Activated naive CD4-positive, alpha-beta T cell treated with Interleukin-2 at 50 U/mL for 16 hours (primary cell): Measurements from ENCODE around the gene MAP1LC3B2.

Source experiments
- DNase-seq: peaks from one replicate; pipeline ENCODE4 v3.0.0-alpha.2; 2020

The MAP1LC3B2 gene

DNA sequence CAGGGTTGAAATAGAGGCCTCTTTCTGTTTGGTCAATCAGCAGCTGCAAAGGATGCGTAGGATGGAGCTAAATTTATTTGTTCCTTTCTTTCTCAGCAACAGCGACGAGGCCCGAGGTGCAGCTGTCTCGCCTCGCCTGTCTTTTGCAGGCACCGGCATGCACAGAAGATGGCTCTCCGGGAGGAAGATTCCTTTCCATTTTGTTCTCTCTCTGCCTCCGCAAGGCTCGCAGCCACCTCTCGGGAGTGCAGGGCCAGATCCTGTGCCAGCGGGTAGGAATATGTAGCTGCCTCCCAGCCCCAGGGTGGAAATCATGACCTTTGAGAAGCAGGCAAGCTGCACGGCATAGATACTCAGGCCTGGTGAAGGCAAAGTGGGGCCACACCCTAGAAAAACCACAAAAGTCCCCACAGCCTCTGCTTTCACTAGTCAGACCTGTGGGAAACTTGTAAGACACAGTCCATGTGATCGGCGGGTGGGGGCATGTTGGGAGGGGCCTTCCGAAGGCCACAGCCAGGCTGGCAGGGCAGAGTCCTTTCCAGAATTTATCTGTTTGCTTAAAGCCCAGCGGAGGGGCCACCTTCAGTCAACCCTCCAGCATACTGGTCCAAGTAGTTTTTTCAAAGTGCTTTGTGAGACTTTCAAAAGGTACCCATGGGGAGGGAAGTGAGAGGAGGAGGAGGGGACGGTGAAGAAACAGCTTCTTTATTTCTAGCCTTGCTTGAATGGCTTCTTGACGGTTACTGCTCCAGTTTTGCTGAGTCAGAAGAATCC lies at the start of gene MAP1LC3B2:
TSS of gene MAP1LC3B2 (plus strand) at position 220 of the 774 bp plus-strand sequence. CDS start 16,562 bp downstream, outside the sequence.
- peak; percentile 70 for DNase-seq

DNA sequence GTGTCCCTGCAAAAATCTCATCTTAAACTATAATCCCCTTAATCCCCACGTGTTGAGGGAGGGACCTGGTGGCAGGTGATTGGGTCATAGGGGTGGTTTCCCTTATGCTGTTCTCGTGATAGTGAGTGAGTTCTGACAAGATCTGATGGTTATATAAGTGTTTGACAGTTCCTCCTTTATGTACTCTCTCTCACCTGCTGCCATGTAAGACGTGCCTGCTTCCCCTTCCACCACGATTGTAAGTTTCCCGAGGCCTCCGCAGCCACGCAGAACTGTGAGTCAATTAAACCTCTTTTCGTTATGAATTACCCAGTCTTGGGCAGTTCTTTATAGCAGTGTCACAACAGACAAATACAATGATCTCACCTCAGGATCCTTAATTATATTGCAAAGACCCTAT lies 45.2 kb upstream of the MAP1LC3B2 start:
- DNase-seq: no peak

DNA sequence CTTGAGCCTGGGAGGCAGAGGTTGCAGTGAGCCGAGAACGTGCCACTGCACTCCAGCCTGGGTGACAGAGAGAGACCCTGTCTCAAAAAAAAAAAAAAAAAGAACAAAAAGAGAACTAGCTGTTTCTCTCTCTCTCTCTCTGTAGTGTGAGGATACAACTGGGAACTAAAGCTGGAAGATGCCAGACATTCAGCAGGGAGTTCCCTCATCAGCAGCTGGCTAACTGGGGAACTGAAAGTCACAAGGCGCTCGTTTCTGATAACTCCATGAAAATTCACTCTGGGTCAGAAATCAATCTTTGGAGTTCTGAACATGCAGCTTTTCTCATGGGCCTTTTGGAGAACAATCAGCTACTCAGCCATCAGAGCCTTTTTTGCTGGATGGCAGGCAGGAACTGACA lies 43.5 kb upstream of the MAP1LC3B2 start:
- no peak for DNase-seq

DNA sequence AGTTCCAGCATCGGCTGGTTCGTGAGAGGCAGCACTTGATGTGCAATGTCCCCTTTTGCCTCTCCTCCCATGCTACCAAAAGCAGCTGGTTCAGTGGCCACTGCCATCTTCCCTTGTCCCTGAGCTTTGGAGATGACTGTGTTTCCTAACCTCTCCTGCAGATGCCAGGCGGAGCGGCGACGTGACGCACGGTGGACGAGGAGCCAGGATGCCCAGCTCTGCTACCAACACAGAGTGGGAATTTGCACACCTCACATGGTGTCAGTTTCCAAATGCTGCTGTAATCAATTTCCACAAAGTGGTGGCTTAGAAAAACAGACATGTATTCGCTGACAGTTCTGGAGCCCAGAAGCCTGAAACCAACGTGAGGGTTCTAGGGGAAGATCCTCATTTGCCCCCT lies 42.5 kb upstream of the MAP1LC3B2 start:
- DNase-seq: no peak

DNA sequence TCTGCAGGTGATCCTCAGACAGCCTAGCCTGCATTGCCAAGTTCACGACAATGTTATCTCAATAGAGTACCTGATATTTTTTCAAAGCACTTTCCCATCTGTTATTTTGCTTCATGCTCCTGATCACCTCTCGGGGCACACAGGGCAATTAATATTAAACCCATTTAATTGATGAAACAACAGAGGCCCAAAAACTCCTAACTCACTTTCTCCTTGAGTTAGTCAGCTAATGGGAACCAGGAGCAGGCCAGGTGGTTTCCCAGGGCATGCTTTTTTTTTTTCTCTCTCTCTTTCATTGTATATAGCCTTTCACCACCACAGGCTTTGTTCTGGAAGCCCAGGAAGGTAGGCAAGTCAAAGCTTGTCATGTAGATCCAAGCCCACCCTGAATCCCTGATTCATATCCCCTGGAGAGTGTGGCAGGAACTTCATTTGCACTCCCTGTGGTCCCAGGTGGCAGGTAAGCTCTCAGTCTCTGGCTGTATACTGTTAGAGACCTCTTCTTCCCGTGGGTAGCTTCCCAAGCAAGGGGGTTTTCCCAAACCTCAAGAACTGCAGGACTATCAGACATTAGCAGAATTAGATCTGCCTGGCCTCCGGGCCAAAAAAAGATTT lies 41.6 kb upstream of the MAP1LC3B2 start:
- DNase-seq: no peak

DNA sequence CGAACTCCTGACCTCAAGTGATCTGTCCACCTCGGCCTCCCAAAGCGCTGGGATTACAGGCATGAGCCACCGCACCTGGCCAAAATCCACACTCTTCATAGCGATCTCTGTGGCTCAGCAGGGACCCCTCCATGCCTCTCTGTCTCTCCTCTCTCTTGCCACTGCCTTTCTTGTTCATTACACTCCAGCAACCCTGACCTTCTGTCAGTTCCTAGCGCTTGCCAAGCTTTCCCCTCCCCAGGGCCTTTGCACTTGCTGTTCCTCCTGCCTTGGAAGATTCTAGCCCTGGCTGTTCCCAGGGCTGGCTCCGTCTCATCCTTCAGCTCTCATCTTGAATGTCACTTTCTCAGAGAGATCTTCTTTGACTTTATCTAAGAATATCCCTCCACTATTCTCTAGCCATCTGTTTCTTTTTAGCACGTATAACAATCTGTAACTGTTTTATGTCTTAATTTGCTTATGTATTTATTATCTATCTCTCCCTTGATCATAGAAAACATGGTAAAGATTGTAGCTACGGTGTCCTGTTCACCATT lies 38.9 kb upstream of the MAP1LC3B2 start:
- no peak for DNase-seq

DNA sequence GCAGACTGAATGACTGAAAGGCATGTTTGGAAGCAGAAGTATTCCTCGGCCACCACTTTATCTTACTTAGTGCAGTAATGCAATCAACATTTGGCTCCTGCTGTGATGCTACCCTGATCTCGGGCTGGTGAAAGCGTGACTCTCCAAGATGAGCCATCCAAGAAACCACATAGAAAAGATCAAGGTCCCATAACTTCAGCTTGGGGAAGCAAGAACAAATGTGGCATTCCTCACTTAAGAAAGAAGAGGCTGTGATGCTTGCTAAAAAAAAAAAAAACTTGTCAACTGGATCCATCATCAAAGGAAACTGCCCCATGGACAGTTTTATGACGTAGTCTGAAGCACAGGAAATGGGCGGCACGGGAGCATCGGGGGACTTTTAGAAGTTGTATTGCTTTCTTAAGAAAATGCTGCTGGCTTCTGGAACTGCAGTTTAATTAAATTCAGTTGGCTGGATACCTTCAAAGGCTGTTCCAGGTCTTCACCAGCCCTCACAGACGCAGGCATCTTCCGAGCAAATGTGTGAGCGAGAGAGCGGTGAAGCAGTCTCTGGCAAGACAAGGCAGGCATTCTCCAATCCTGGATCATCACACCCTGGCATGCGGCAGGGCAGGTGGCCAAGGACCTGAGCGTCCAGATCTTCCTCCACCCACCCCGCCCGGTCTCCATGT lies 38.2 kb upstream of the MAP1LC3B2 start:
- DNase-seq: no peak

DNA sequence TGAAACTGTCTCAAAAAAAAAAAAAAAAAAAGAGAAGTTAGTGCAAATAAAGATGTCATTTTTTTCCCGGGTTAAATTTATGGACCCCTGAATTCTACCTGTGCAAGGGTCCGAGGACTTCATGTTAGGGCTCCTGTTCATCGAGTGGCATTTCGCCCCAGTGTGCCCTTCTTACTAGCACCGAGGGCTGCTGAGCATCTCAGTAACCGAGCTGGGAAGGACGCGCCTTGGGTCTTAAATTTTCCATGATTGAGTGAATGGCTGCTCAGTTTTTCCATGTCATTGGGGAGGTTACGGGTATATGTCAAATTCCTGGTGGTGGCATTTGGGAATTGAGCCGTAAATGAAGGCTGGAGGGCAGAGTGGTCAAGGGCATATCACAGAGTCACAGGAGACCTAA lies 34.9 kb upstream of the MAP1LC3B2 start:
- no peak for DNase-seq

DNA sequence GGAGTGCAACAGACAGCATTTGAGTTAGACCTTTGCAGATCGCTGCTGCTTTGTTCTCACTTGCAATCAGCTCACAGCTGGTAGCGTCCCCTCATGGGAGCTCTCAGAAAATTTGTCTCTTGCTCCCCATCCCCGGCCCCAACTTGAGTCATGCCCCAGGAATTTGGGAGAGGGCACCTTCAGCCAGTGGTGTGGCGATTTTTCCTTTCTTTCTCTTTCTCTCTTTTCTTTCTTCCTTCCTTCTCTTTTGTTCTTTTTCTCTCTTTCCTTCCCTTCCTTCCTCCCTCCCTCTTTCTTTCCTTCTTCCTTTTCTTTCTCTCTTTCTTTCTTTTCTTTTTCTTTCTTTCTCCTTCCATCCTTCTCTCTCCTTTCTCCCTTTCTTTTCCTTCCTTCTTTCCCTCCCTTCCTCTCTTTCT lies 34.2 kb upstream of the MAP1LC3B2 start:
- DNase-seq: no peak

DNA sequence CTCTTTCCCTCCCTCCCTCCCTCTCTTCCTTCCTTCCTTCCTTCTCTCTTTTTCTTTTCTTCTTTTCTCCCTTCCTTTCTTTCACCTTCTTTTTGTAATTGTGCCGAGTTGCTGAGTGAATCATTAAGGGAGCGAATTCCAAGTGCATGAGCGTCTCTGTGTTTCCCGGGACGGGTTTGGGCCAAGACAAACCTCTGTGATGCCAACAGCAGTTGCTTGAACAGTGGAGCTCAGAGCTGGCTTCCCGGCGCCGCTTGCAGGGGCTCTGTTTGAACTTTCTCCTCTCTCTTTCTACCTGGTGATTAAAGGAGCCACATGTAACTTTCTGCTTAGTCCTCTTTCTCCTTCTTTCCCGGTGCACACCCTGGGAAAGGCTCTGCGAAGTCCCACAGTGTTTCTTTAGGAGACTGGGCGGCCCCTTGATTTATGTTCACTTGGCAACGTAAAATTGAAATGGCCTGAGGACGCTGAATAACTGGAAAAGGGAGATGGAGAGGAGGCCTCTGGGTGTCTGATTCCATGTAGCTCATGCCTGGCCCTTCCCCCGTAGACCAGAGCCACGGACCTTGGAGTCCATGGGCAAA lies 33.7 kb upstream of the MAP1LC3B2 start:
- no peak for DNase-seq

DNA sequence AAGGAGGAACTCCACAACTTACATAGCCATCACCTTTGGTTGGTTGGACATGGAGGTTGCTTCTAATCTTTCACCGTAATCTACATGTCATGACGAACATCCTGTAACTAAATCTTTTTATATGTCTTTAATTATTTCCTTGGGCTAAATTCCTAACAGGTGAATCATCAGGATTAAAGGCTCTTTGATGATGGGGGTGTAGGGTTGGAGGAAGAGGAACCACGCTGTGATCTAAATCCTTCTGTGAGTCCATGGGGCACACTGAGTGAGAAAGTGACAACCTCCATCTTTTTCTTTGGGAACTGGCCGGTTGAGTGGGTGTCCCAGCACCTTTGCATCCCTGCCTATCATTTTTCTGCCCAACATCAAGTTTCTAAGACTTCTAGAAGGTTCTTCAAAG lies 31.1 kb upstream of the MAP1LC3B2 start:
- no peak for DNase-seq

DNA sequence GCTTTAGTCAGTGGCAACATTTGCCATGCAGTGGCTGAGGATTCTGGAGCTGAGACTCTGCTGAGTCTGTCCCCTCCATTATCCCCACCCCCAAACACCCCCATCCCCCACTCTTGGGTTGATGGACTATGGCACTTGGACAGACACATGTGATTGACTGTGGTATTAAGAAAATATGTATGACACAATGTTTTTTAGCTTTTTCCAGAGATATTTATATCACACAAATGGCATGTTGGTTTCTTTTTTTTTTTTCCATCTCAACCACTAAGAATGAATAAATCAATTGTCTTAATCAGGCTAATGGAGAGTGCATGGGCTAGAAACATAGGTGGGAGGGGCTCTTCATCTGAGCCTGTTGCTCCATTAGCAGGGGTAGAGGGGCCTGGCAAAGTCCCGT lies 30.7 kb upstream of the MAP1LC3B2 start:
- DNase-seq: no peak

DNA sequence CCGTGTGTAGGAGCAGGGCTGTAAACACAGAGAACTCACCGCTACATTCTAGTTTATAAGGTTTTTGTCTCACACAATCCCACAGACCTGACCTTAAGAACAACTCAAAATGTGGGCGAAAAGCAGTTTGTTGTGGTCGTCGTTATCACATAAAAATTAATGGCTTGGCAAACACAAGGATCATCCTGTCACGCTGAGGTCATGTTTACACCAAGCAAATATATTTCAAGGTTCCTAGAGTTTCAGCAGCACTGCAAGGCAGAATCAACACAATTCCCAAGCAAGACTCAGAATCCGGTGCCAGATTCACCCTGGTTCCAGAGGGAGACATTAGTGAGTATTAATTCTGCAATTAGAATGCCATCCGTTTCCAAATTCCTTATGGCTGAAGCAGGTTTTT lies 30.1 kb upstream of the MAP1LC3B2 start:
- no peak for DNase-seq

DNA sequence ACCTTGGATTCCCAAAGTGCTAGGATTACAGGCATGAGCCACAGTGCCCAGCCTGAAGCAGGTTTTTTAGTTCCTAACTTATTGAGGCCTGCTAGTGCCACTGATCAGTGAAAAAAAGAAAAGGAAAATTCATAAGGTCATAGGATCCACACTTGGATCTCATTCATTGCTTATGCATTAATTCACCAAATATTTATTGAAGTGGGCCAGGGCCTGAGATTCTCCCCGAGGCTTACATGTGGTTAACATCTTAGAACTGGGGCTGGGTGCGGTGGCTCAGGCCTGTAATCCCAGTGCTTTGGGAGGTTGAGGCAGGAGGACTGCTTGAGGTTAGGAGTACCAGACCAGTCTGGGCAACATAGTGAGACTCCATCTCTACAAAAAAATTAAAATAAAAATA lies 29.5 kb upstream of the MAP1LC3B2 start:
- no peak for DNase-seq

DNA sequence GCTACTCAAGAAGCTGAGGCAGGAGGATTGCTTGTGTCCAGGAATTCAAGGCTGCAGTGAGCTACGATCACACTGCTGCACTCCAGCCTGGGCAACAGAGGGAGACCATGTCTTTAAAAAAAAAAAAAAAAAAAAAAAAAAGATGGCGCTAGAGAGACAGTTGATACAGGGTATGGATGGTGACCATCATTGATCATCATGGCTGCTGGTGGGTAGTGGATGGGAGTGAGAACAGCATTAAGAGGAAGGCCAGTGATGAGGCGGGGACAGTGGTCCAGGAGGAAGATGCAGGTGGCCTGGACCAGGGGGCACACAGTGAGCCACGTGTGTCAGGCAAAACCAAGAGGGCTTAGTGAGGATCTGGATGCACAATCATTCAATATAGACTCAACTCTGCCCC lies 26.8 kb upstream of the MAP1LC3B2 start:
- no peak for DNase-seq

DNA sequence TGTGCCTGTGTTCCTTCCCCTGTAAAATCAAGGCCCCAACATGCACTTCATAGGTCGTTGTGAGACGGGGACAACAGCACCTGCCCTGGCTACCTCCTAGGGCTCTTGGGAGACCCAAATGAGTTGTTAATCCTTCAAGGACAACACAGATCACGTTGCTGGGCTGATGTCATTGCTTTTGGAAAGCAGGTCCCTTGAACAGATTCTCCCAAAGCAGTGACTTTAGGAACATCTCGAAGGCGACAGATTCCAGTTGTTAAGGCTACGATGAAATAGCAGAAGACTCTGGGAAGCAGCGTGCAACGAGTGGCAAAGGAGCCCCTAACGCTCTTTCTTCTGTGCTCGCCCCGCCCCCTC lies 26.2 kb upstream of the MAP1LC3B2 start:
- no peak for DNase-seq

DNA sequence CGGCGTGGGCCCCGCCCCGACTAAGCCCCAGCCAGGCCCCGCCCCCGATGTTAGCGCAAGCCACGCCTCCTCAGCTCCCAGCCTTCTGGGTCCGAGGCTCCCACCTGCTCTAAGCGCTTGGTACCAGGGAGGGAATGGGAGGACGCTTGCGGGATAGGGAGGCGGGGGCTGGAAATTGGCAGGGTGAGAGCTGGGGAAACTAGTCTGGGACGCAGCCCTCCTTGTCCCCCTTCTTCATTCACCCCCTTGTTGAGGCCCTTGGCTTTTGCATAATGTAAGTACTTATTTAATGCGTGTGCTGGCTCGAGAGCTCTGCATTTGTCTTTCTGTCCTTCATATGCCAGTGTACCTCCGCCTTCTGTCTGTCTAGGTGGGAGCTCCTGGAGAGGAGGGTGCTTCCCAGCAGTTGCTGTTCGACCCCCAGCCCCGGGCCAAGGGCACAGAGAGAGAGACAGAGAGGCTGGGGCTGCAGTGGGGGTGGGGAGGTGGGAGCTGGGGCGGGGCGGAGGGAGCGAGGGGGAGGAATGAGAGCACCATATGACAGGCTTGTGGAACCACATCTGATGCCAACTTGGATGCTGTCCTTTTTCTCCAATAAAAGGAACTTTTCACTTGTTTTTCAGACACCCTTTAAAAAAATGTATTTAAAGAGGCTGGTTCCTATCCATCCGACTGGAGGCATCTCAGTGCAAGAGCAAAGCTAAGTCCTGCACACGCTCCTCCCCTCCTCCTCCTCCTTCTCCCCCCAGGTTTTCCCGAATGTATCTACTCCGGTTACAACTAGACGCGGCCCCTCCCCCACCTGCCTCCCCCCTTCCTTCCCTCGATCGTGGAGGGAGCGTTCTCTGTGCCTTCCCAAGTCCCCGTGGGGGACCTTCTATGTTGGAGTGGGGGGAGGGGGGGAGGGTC lies 25.6 kb upstream of the MAP1LC3B2 start:
- DNase-seq: peak; percentile 75

DNA sequence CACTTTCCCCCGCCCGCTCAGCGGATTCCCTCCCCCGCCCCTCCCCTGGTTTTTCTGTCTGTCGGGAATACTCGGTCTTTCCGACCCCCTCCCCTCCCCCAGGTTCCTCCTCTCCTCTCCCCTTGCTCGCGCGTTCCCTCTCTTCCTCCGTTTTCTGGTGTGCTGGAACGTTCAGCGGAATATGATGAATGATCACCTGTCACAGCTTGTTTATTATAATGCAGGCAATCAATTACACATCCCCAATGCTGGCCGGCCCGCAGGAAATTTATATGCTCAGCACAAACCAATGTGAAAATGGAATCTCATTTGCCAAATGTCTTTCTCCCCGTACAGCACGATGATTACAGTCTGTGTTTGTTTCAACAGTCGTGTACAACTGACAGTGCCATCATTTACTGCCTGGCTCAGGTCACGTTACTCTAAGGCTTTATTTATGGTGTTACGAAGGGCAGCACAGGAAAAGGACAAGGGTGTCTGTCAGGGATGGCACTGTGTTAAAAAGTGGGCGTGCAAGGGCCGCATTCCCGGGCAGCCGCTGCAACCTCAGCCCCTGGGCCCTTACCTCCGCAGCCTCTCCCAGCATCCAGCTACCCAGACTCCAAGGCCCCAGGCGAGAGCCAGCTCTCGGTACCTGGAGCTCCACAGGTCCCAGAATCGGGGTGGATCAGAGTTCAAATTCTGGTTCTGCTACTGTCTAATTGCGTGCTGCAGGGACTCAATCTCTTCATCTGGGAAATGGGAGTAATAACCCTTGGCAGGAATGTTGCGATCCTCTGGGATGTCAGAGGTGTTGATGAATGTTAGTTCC lies 24.7 kb upstream of the MAP1LC3B2 start:
- DNase-seq: no peak

DNA sequence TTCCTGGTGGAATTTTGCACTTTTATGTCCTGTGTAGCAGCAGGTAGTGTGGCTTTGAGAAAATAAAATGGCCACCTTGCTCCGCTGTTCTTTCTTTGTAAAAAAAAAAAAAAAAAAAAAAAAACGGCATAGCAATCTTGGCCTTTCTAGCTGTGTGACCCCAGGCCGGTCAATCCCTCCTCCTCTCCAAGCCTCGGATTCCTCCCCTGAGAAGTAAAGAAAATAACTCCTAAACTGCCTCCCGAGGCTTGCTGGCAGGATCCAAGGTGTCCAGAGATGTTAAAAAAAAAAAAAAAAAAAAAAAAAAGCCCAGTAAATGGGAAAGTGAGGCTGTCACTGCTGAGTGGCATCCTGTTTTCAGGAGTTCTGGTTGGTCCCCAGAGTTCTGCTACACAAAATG lies 23.9 kb upstream of the MAP1LC3B2 start:
- no peak for DNase-seq

DNA sequence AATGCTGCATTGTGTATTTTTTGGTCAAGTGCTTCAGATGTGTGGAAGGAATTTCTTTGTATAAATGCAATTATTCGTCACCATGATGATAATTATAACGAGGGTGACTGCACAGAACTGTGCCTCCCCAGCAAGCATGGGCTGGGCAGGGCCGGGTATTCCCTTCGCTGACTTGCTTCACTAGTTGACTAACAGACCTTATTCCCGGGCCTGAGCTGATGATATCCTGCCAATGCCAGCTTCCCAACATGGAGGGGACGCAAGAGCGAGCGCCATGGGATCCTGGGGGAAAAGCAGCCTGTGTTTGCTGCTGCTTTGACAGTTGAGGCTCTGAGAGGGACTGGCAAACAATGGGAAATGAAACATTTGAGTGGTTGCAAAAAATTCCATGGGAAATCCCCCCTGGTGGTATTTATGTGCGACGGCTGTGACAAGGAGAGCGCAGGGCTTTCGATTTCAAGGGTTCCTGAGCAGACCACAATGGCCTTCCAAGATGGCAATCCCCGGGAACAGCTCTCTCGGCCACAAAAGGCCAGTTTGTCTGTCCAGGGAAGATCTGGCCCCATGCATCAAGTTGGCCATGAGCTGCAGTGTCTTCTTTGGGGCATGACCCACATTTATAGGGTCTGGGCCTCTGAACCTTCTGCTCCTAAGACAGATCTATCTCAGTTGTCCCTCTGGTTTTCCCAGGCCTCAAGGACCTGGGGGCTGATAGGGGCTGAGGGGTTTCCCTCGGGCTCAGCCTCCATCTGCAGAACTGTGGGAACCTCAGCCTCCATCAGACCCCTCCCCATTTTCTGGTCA lies 21.9 kb upstream of the MAP1LC3B2 start:
- DNase-seq: no peak
